K562 (cell line): ENCODE data around the gene ALKBH3. TPM values are rescaled to one million over a fixed set of nuclear protein-coding genes. Genes with fewer than 3 reads are reported as not detected.

Experiments used
- ATAC-seq: fragments of 200-7000 bp; cut with Tn5 transposase; 3 replicates; pipeline ENCODE4 v1.9.1; 2020; ENCODE audit warnings: moderate library complexity
- BruUV-seq: library from RNA; stranded (reverse); fragments of 400-500 nt; replicated peaks from 2 replicates; lab custom pipeline; 2021; lab: Mats Ljungman, UMichigan
- CTCF ChIA-PET: fragments of 300-600 bp; formaldehyde crosslinking; extraction: SDS; loops from one replicate; lab custom pipeline; 2021; ENCODE audit warnings: low intra/inter-chr PET ratio; lab: Yijun Ruan, JAX
- POLR2A ChIA-PET: fragments of 300-600, 350-650 bp; sonication (Branson Sonifier 250); formaldehyde crosslinking; extraction: SDS; loops from one replicate; lab custom pipeline; 2021; ENCODE audit warnings: antibody characterized with exemption, inconsistent platforms; lab: Yijun Ruan, JAX
- DNase-seq, 4 experiments: peaks; one replicate each; pipeline versions ENCODE4 v3.0.0 to v3.0.0-alpha.2; 2011 to 2018; ENCODE audit warnings: low spot score in 3 of 4, mixed read lengths in 3 of 4; ENCODE audit errors: extremely low read depth in 1 of 4
- FAIRE-seq: peaks from 2 replicates; lab custom pipeline; 2011; peaks lifted over from hg19 to GRCh38; lab: Jason Lieb, UNC
- H2AFZ ChIP-seq: 2 replicates; pipeline ENCODE4 v1.6.0; 2011; ENCODE audit warnings: low read depth, low read length, control low read depth, inconsistent platforms
- H3K27ac ChIP-seq: fragments of 200-600 bp; 3 replicates; pipeline ENCODE4 v1.8.0; 2011; ENCODE audit warnings: low read depth, mild to moderate bottlenecking, control low read depth, inconsistent platforms, low read length, moderate library complexity, mixed read lengths; ENCODE audit errors: extremely low read depth
- H3K27me3 ChIP-seq, 2 experiments: fragments of 300-600 bp in 1 of 2; 2 replicates in 1 of 2; 3 replicates in 1 of 2; pipeline versions ENCODE4 v1.6.0 to v1.8.0; 2011; ENCODE audit warnings: inconsistent platforms in 2 of 2, low read length in 2 of 2, mild to moderate bottlenecking in 1 of 2, mixed read lengths in 1 of 2, moderate library complexity in 1 of 2; ENCODE audit not compliant: control insufficient read depth in 2 of 2, insufficient read depth in 2 of 2
- H3K36me3 ChIP-seq: fragments of 300-600 bp; 3 replicates; pipeline ENCODE4 v1.8.0; 2011; ENCODE audit warnings: mild to moderate bottlenecking, low read length, inconsistent platforms; ENCODE audit not compliant: control insufficient read depth, insufficient read depth
- H3K4me1 ChIP-seq, 2 experiments: fragments of 200-600 bp in 1 of 2; replicated peaks in 1 of 2; 2 replicates in 1 of 2; 3 replicates in 1 of 2; pipeline versions ENCODE4 v1.5.1 to v1.8.0; 2011; ENCODE audit warnings: inconsistent platforms in 2 of 2, low read length in 2 of 2, mild to moderate bottlenecking in 1 of 2, mixed read lengths in 1 of 2, moderate library complexity in 1 of 2; ENCODE audit not compliant: control insufficient read depth in 2 of 2, insufficient read depth in 2 of 2
- H3K4me2 ChIP-seq: 2 replicates; pipeline ENCODE4 v1.6.1; 2011; ENCODE audit warnings: low read length, control low read depth, inconsistent platforms, mixed read lengths; ENCODE audit not compliant: insufficient read depth
- H3K4me3 ChIP-seq: fragments of 200-600 bp; sonication (generic), shearing (Covaris generic); 2 replicates; pipeline ENCODE4 v1.5.1; 2016; ENCODE audit warnings: control low read depth, inconsistent platforms
- H3K79me2 ChIP-seq: fragments of 200-600 bp; 3 replicates; pipeline ENCODE4 v1.8.0; 2011; ENCODE audit warnings: low read length, inconsistent platforms; ENCODE audit not compliant: control insufficient read depth, insufficient read depth
- H3K9ac ChIP-seq, 2 experiments: 2 replicates each; pipeline versions ENCODE4 v1.6.0 to v1.6.1; 2011; ENCODE audit warnings: low read depth in 2 of 2, low read length in 2 of 2, control low read depth in 1 of 2, inconsistent platforms in 1 of 2, mild to moderate bottlenecking in 1 of 2, mixed read lengths in 1 of 2; ENCODE audit not compliant: insufficient read depth in 1 of 2
- H3K9me1 ChIP-seq: one replicate; pipeline ENCODE4 v1.6.0; 2011; ENCODE audit warnings: inconsistent platforms, mild to moderate bottlenecking, low read length, moderate library complexity; ENCODE audit not compliant: control insufficient read depth, insufficient read depth
- H3K9me3 ChIP-seq: replicated peaks from 2 replicates; pipeline ENCODE4 v1.5.1; 2011; ENCODE audit warnings: low read depth, low read length, inconsistent platforms; ENCODE audit not compliant: control insufficient read depth, insufficient read depth
- H4K20me1 ChIP-seq: replicated peaks from 2 replicates; pipeline ENCODE4 v1.6.1; 2011; ENCODE audit warnings: low read length, inconsistent platforms, mixed read lengths; ENCODE audit not compliant: control insufficient read depth, insufficient read depth
- FOXA3 ChIP-seq, 2 experiments: fragments of 450-650 bp in 1 of 2; sonication (generic) in 1 of 2; formaldehyde crosslinking; IDR thresholded peaks in 1 of 2; conservative IDR thresholded peaks in 1 of 2; 2 replicates each; pipeline versions ENCODE4 v1.4.0 to v1.8.0; 2020 to 2022; ENCODE audit warnings: mild to moderate bottlenecking in 2 of 2, missing genetic modification reagents in 1 of 2
- HDGF ChIP-seq: fragments of 450-650 bp; IDR thresholded peaks from 2 replicates; pipeline ENCODE4 v1.6.1; 2016
- HIVEP1 ChIP-seq: fragments of 250-450 bp; sonication (Bioruptor Pico); IDR thresholded peaks from 2 replicates; pipeline ENCODE4 v1.4.0; 2020; ENCODE audit warnings: mild to moderate bottlenecking
- IRF9 ChIP-seq: fragments of 450-650 bp; IDR thresholded peaks from 2 replicates; pipeline ENCODE4 v1.6.1; 2016; ENCODE audit warnings: missing biosample characterization, missing genetic modification characterization
- SNIP1 ChIP-seq: fragments of 450-650 bp; IDR thresholded peaks from 2 replicates; pipeline ENCODE4 v1.7.1; 2017; ENCODE audit warnings: low read depth, mild to moderate bottlenecking
- TRIM28 ChIP-seq: fragments of 450-650 bp; IDR thresholded peaks from 2 replicates; pipeline ENCODE4 v1.6.1; 2017
- ZNF212 ChIP-seq: fragments of 450-650 bp; formaldehyde crosslinking; IDR thresholded peaks from 2 replicates; pipeline ENCODE4 v1.4.0; 2020; ENCODE audit warnings: mild to moderate bottlenecking
- WGBS: fragments of 100-300 bp; shearing (Covaris generic); methylation state at CpG from one replicate; pipeline ENCODE4 v1.1.6; 2016; ENCODE audit warnings: low coverage, mixed read lengths; ENCODE audit not compliant: insufficient coverage; ENCODE audit errors: missing lambda C conversion rate; 5-methylcytosine and 5-hydroxymethylcytosine counted together
- in situ Hi-C: fragments of 300-500 bp; cut with MboI; formaldehyde crosslinking; loops from 4 replicates; pipeline ENCODE4 v1.15.0; 2018; ENCODE audit warnings: inconsistent platforms, mixed read lengths
- intact Hi-C: fragments of 100-400 bp; cut with micrococcal nuclease; formaldehyde crosslinking; loops from 2 replicates; pipeline ENCODE4 v1.14.2; 2022
- polyA plus RNA-seq, 8 experiments: library from polyadenylated mRNA; depleted of rRNA in 4 of 8; stranded (reverse) in 5 of 8; unstranded in 3 of 8; fragments of >200 nt; fragmentation: Nextera tagmentation in 2 of 8; fragmentation: Illumina TruSeq in 1 of 8; extraction: Ambion mirVana in 2 of 8; extraction: Trizol in 1 of 8; gene quantifications; 2 replicates each; pipeline versions ENCODE4 v1.2.1 to v1.2.3, GENCODE V29; 2011 to 2014; ENCODE audit warnings: inconsistent platforms in 1 of 8, missing spikeins in 1 of 8
- total RNA-seq, 7 experiments: library from RNA; depleted of rRNA in 6 of 7; stranded (reverse); fragments of >200 nt in 6 of 7; fragmentation: Illumina TruSeq in 2 of 7; extraction: Trizol in 2 of 7; gene quantifications; 2 replicates each; pipeline versions ENCODE4 v1.2.1 to v1.2.3, GENCODE V29; 2011 to 2021; ENCODE audit warnings: low replicate concordance in 1 of 7
- TF ChIP-seq, protein P1 (sequence below): fragments of 200-800 bp; sonication (Bioruptor generic); IDR thresholded peaks from 2 replicates; pipeline ENCODE4 v1.6.1; 2017; ENCODE audit warnings: missing genetic modification characterization, missing compliant biosample characterization

Gene ALKBH3
- total and polyA plus RNA-seq, 9 of the 15 experiments (the other 6 are each of a cell fraction or from before 2014, with no cell fraction given) = 16.0 to 49.9 (median 36.5) TPM

DNA sequence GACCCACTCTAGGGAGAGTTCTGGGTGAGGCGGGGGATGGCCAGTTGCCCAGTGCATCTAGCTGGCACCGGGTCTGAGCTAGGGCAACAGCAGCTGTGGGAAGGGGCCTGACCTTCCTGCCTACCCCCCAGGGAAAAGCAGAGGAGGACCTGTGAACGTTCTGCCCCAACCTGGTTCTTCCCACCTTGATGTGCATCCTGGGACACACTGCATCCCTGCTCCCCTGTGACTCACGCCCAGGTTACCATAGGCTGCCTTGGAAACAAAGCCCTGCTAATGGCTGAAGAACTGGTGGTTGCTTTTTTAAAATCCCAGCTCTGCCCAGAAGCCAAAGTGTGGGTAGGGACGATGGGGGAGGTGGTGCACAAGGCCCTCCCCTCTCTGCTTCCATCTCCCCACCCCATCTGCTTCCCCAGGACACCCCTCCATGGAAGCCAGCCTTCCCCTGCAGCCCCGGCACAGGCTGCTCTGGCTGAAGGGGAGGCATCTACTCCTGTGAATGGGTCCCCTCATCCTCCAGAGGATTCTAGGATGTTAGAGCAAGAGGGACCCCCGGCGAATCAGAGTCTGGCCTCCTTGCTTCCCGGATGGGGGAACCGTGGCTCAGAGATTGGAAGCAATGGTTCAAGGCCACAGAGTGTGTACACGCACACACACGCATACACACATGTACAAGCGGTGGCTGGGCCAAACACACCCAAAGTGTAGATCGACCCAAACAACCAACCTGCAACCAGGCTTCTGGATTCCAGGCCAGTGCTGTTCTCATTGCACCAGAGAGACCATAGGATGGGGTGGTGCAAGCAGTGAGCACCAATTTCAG lies 54.2 kb downstream of the ALKBH3 start:
- POLR2A ChIA-PET = no interaction called here
- CTCF ChIA-PET = no interaction called here
- Histone ChIP-seq H3K9me1 (no peaks in the 10 kb centered on the region), H3K27me3 (peaks cover 0 to 2% of the 10 kb centered on the region in 2 experiments; a peak in 1 of 5 replicates), H2AFZ (no peak overlapping the region), H3K4me1 (peaks cover 8 to 13% of the 10 kb centered on the region in 2 experiments; a peak in 3 of 5 replicates), H3K4me2 (no peak overlapping the region), H3K4me3 (no peak overlapping the region), H3K79me2 (no peaks in the 10 kb centered on the region), H3K36me3 (no peaks in the 10 kb centered on the region), H3K9ac (no peak overlapping the region)
- intact Hi-C loops = no loop called here
- in situ Hi-C loops = no loop called here
- 27% methylated on average over 12 of the region's 14 CpGs for WGBS
- BruUV-seq = no TSS peak
- FAIRE-seq (no peak), DNase-seq (no peak)
- TF ChIP-seq, protein P1, sequence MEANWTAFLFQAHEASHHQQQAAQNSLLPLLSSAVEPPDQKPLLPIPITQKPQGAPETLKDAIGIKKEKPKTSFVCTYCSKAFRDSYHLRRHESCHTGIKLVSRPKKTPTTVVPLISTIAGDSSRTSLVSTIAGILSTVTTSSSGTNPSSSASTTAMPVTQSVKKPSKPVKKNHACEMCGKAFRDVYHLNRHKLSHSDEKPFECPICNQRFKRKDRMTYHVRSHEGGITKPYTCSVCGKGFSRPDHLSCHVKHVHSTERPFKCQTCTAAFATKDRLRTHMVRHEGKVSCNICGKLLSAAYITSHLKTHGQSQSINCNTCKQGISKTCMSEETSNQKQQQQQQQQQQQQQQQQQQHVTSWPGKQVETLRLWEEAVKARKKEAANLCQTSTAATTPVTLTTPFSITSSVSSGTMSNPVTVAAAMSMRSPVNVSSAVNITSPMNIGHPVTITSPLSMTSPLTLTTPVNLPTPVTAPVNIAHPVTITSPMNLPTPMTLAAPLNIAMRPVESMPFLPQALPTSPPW = no peak
- no peak for TF ChIP-seq HDGF
- TF ChIP-seq SNIP1 = no peak
- no peak for TF ChIP-seq ZNF212 (CRISPR knock-in tag)
- TF ChIP-seq FOXA3 (CRISPR knock-in tag; conservative IDR thresholded peaks at IDR 0.05 in 1 of 2, IDR thresholded peaks at IDR 0.05 in 1 of 2) = no peak
- TF ChIP-seq TRIM28 = no peak
- no peak for TF ChIP-seq HIVEP1 (CRISPR knock-in tag)
- no peak for TF ChIP-seq IRF9 (tag)
- TF ChIP-seq, all 486 proteins: peak for 0
- Histone ChIP-seq H3K9me3 (no peaks in the 10 kb centered on the region), H3K27ac (no peak overlapping the region), H4K20me1 (no peaks in the 10 kb centered on the region)
- no peak for ATAC-seq
